ENCODE measurements around the gene GBX1. TPM values are rescaled to one million over a fixed set of nuclear protein-coding genes. Genes with fewer than 3 reads are reported as not detected.

Gene GBX1
- polyA plus RNA-seq, 2 of the 4 experiments (the other 2 are of a cell fraction) = not detected

DNA sequence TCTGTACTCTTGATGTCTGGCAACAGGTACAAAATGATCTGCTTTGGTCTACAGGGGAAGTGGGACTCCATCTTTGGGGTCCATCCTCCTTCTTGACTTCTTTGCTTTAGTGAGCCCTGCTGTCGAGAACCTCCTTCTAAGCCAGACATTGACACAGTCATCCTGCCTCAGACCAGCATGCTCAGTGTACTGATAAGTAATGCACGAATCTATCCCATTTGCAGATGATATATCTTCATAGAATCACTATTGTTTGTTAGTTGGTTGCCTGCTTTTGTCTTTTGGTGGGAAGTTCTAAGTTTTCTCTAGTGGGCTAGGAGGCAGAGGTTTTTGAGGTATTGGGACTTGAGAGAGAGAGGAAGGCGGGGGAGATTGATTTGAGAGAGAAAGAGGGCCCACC is 33.9 kb upstream of the GBX1 start:
- no peaks in the 10 kb centered on the region for H3K4me1 ChIP-seq
- DNase-seq (ENCODE audit: low read depth in 1 of 2, low spot score in 1 of 2) = no peak
- no peak overlapping the region for H3K27ac ChIP-seq
- ChIA-PET CTCF (no interaction called here), POLR2A (no interaction called here)
- no peak for FAIRE-seq
- WGBS (ENCODE audit: missing lambda C conversion rate) = 23% methylated on average over 3 of the region's 3 CpGs
- no peak for ATAC-seq
- TF ChIP-seq KDM1A (IDR thresholded peaks at IDR 0.05; ENCODE audit: low read depth) (no peak), JUN (IDR thresholded peaks at IDR 0.05) (no peak), MAFK (IDR thresholded peaks at IDR 0.05; ENCODE audit: partially characterized antibody) (no peak), HOXB5 (CRISPR knock-in tag; IDR thresholded peaks at IDR 0.05) (no peak), SREBF2 (IDR thresholded peaks at IDR 0.05) (no peak)
- no peaks in the 10 kb centered on the region for H3K9me3 ChIP-seq
- H3K4me3 ChIP-seq = no peak overlapping the region
- H3K4me2 ChIP-seq = no peak overlapping the region

DNA sequence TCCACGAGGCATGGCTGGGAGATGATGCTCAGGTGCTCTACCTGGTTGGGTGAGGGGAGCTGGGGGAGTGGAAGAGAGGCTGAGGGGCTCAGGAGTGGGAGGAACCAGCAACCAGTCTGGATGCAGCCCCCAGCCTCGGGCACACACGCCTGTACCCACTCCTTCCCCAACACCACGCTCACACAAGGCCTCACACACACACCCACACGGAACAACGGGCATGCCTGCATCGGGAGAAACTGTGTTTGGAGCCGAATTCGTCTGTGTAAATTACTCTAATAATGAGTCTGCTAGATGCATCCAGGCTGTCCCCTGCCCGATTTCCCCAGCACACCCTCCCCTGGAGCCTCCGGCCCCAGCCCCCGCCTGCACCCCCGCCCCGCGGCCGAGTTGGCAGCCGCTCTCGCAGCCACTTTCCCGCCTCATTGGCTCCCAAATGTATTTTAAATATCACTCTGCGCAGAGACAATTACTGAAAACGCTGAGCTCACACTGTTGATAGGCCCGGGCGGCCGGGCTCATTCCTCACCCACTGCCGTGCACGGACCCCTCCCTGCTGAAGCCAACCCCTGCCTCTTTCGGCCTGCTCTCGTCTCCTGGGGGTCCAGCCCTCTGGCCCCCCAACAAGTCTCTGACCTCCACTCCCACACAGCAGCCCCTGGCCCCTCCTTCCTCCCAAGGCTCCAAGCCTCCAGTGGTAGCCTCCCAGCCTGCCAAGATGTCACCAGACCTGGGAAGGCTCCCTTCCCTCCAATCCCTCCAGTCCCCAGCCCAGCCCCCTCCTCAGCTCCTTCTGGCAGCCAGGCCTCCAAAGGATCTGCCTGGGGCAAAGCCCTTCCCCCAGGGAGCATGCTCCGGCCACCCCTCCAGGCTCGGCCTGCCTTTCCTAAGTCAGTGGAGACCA is 31.7 kb upstream of the GBX1 start:
- POLR2A ChIA-PET = no interaction called here

DNA sequence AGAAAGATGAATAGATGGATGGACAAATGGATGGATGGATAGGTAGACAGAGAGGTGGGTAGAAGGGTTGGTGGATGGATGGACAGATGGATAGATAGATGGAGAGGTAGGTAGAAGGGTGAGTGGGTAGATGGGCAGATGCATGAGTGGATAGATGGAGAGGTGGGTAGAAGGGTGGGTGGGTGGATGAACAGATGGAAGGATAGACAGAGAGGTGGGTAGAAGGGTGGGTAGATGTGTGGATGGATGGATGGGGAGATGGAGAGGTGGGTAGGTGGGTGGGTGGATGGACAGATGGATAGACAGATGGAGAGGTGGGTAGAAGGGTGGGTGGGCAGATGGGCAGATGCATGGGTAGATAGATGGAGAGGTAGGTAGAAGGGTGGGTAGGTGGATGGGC is 30.4 kb upstream of the GBX1 start:
- POLR2A ChIA-PET = no interaction called here
- DNase-seq (ENCODE audit: low read depth in 1 of 2, low spot score in 1 of 2) = no peak
- FAIRE-seq = no peak
- no peak for ATAC-seq
- Histone ChIP-seq H3K9me3 (no peaks in the 10 kb centered on the region), H3K4me3 (no peak overlapping the region), H3K4me1 (no peaks in the 10 kb centered on the region), H3K27ac (no peak overlapping the region), H3K4me2 (no peak overlapping the region)
- CTCF ChIA-PET = no interaction called here
- no peak for TF ChIP-seq ZNF302 (CRISPR knock-in tag; IDR thresholded peaks at IDR 0.05)
- TF ChIP-seq JUN (IDR thresholded peaks at IDR 0.05) = no peak
- no peak for TF ChIP-seq RAD21 (conservative IDR thresholded peaks at IDR 0.05 in 1 of 2, IDR thresholded peaks at IDR 0.05 in 1 of 2)
- TF ChIP-seq SMC3 (IDR thresholded peaks at IDR 0.05) = no peak
- TF ChIP-seq GATA3 (IDR thresholded peaks at IDR 0.05; ENCODE audit: borderline replicate concordance) = no peak
- TF ChIP-seq, protein P1, sequence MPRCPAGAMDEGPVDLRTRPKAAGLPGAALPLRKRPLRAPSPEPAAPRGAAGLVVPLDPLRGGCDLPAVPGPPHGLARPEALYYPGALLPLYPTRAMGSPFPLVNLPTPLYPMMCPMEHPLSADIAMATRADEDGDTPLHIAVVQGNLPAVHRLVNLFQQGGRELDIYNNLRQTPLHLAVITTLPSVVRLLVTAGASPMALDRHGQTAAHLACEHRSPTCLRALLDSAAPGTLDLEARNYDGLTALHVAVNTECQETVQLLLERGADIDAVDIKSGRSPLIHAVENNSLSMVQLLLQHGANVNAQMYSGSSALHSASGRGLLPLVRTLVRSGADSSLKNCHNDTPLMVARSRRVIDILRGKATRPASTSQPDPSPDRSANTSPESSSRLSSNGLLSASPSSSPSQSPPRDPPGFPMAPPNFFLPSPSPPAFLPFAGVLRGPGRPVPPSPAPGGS (IDR thresholded peaks at IDR 0.05) = no peak
- TF ChIP-seq, protein P2, sequence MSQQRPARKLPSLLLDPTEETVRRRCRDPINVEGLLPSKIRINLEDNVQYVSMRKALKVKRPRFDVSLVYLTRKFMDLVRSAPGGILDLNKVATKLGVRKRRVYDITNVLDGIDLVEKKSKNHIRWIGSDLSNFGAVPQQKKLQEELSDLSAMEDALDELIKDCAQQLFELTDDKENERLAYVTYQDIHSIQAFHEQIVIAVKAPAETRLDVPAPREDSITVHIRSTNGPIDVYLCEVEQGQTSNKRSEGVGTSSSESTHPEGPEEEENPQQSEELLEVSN (IDR thresholded peaks at IDR 0.05; ENCODE audit: borderline replicate concordance, low read depth) = no peak
- no peak for TF ChIP-seq ZC3H11A (IDR thresholded peaks at IDR 0.05)
- TF ChIP-seq EHMT2 (IDR thresholded peaks at IDR 0.05; ENCODE audit: low read depth) = no peak
- no peak for TF ChIP-seq RNF2 (IDR thresholded peaks at IDR 0.05; ENCODE audit: borderline replicate concordance, low read depth)
- no peak for TF ChIP-seq FOSL2 (IDR thresholded peaks at IDR 0.05)
- TF ChIP-seq FOSL2 (CRISPR knock-in tag; IDR thresholded peaks at IDR 0.05) = no peak

More for the DNA sequence above, 31.7 kb upstream of the GBX1 start:
- TF ChIP-seq CHD2 (IDR thresholded peaks at IDR 0.05; ENCODE audit: low read length, partially characterized antibody) (no peak), FOXS1 (CRISPR knock-in tag; IDR thresholded peaks at IDR 0.05) (no peak), POLR2AphosphoS2 (conservative IDR thresholded peaks at IDR 0.05; ENCODE audit: low read length) (no peak), HDAC2 (IDR thresholded peaks at IDR 0.05) (no peak), HOXB5 (CRISPR knock-in tag; IDR thresholded peaks at IDR 0.05) (no peak), RAD21 (conservative IDR thresholded peaks at IDR 0.05 in 1 of 2, IDR thresholded peaks at IDR 0.05 in 1 of 2) (no peak), CHD4 (IDR thresholded peaks at IDR 0.05; ENCODE audit: borderline replicate concordance) (no peak)
- TF ChIP-seq, protein P3, sequence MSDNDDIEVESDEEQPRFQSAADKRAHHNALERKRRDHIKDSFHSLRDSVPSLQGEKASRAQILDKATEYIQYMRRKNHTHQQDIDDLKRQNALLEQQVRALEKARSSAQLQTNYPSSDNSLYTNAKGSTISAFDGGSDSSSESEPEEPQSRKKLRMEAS (IDR thresholded peaks at IDR 0.05) = no peak
- TF ChIP-seq, protein P2 (IDR thresholded peaks at IDR 0.05; ENCODE audit: borderline replicate concordance, low read depth) = no peak
- DNase-seq (ENCODE audit: low read depth in 1 of 2, low spot score in 1 of 2) = no peak
- Histone ChIP-seq H3K27ac (no peak overlapping the region), H3K4me3 (no peak overlapping the region), H3K4me1 (no peaks in the 10 kb centered on the region), H3K9me3 (no peaks in the 10 kb centered on the region), H3K4me2 (no peak overlapping the region)
- no peak for ATAC-seq
- no peak for FAIRE-seq
- CTCF ChIA-PET = interaction anchor here (1.5 to 2.4 kb wide), 2 partner anchors 45 to 75 kb away, joined by 6 to 7 read pairs; no protein-coding TSS in a partner anchor
- 56% methylated on average over 28 of the region's 30 CpGs for WGBS (ENCODE audit: missing lambda C conversion rate)
